OCI-LY7 (cell line): ENCODE data around the gene GET4. TPM values are rescaled to one million over a fixed set of nuclear protein-coding genes. Genes with fewer than 3 reads are reported as not detected.

Experiments used
- BruUV-seq: library from RNA; stranded (reverse); fragments of 400-500 nt; replicated peaks from 2 replicates; lab custom pipeline; 2021; lab: Mats Ljungman, UMichigan
- CTCF ChIA-PET: fragments of 300-600 bp; sonication (Branson Sonifier 250); formaldehyde crosslinking; loops from one replicate; lab custom pipeline; 2022; ENCODE audit warnings: antibody characterized with exemption; ENCODE audit not compliant: unreplicated experiment; lab: Charles Lee
- POLR2A ChIA-PET: fragments of 300-600 bp; sonication (Branson Sonifier 250); formaldehyde crosslinking; loops from one replicate; lab custom pipeline; 2022; ENCODE audit warnings: antibody characterized with exemption; lab: Charles Lee
- DNase-seq: peaks from one replicate; pipeline ENCODE4 v3.0.0-alpha.2; 2015; ENCODE audit warnings: low spot score
- H2AFZ ChIP-seq: fragments of 200-600 bp; sonication (generic), shearing (Covaris generic); 2 replicates; pipeline ENCODE4 v1.6.1; 2014; ENCODE audit warnings: mild to moderate bottlenecking, antibody characterized with exemption, low read length, moderate library complexity
- H3K27ac ChIP-seq: fragments of 200-600 bp; sonication (generic); 2 replicates; pipeline ENCODE4 v1.5.1; 2014; ENCODE audit warnings: mixed run types, low read depth, mild to moderate bottlenecking, moderate library complexity, low read length, inconsistent platforms; ENCODE audit not compliant: poor library complexity, severe bottlenecking
- H3K36me3 ChIP-seq: fragments of 200-600 bp; sonication (generic); 2 replicates; pipeline ENCODE4 v1.6.1; 2014; ENCODE audit warnings: mild to moderate bottlenecking, antibody characterized with exemption, low read length, moderate library complexity, mixed read lengths; ENCODE audit not compliant: insufficient read depth
- H3K4me1 ChIP-seq: fragments of 200-600 bp; sonication (generic); 2 replicates; pipeline ENCODE4 v1.5.1; 2014; ENCODE audit warnings: mild to moderate bottlenecking, low read length; ENCODE audit not compliant: insufficient read depth, poor library complexity, severe bottlenecking
- H3K4me2 ChIP-seq: fragments of 200-600 bp; sonication (generic); 2 replicates; pipeline ENCODE4 v1.6.1; 2014; ENCODE audit warnings: mild to moderate bottlenecking, low read length
- H3K4me3 ChIP-seq: fragments of 200-600 bp; sonication (generic); 2 replicates; pipeline ENCODE4 v1.5.1; 2014; ENCODE audit warnings: mild to moderate bottlenecking, low read depth, low read length; ENCODE audit not compliant: poor library complexity, severe bottlenecking
- H3K79me2 ChIP-seq: fragments of 200-600 bp; sonication (generic); 2 replicates; pipeline ENCODE4 v1.6.1; 2016; ENCODE audit warnings: low read depth, mild to moderate bottlenecking, low read length, moderate library complexity, mixed read lengths; ENCODE audit not compliant: insufficient read depth
- H3K9me2 ChIP-seq: fragments of 200-600 bp; sonication (generic); 2 replicates; pipeline ENCODE4 v1.6.1; 2016; ENCODE audit warnings: mild to moderate bottlenecking, low read length, mixed read lengths; ENCODE audit not compliant: insufficient read depth
- H3K9me3 ChIP-seq: fragments of 200-600 bp; sonication (generic); 2 replicates; pipeline ENCODE4 v1.6.1; 2014; ENCODE audit warnings: mild to moderate bottlenecking, mixed run types, low read length, mixed read lengths
- H4K20me1 ChIP-seq: fragments of 200-600 bp; sonication (generic); 2 replicates; pipeline ENCODE4 v1.6.1; 2014; ENCODE audit warnings: mild to moderate bottlenecking, antibody characterized with exemption, low read length, moderate library complexity, mixed read lengths; ENCODE audit not compliant: insufficient read depth
- CTCF ChIP-seq: fragments of 200-600 bp; sonication (generic); conservative IDR thresholded peaks from 2 replicates; pipeline ENCODE4 v1.5.1; 2014; ENCODE audit warnings: mild to moderate bottlenecking, antibody characterized with exemption, low read length, moderate library complexity, mixed read lengths
- EZH2phosphoT487 ChIP-seq: fragments of 200-600 bp; sonication (generic); IDR thresholded peaks from 2 replicates; pipeline ENCODE4 v1.6.1; 2018; ENCODE audit warnings: low read depth, borderline replicate concordance, mild to moderate bottlenecking, mixed run types, antibody characterized with exemption, low read length, moderate library complexity, mixed read lengths
- intact Hi-C: fragments of 100-400 bp; cut with micrococcal nuclease; formaldehyde crosslinking; loops from one replicate; pipeline ENCODE4 v1.10.0; 2022; ENCODE audit not compliant: unreplicated experiment
- total RNA-seq, 2 experiments: library from RNA; depleted of rRNA in 1 of 2; stranded (reverse); fragments of >200 nt in 1 of 2; shearing (Covaris generic) in 1 of 2; gene quantifications; 2 replicates each; pipeline ENCODE4 v1.2.3, GENCODE V29; 2014 to 2022

The GET4 gene
- total RNA-seq, 2 experiments from 2014 or later = 46.3 to 54.5 TPM

GRCh38 chr7:885261-885892, 9.0 kb downstream of the GET4 start:
- Histone ChIP-seq H3K4me3 (no peak overlapping the region), H4K20me1 (no peaks in the 10 kb centered on the region), H3K27ac (no peak overlapping the region), H3K36me3 (peaks cover 54% of the 10 kb centered on the region), H2AFZ (no peak overlapping the region), H3K4me1 (no peaks in the 10 kb centered on the region), H3K9me2 (no peaks in the 10 kb centered on the region), H3K4me2 (no peak overlapping the region), H3K9me3 (no peaks in the 10 kb centered on the region), H3K79me2 (peaks cover 52% of the 10 kb centered on the region)
- DNase-seq = no peak
- intact Hi-C loops = no loop called here
- ChIA-PET POLR2A (interaction anchor here (0.6 kb wide), 1 partner anchor 15 kb away, joined by 3 read pairs; no protein-coding TSS in a partner anchor), CTCF (no interaction called here)
- TF ChIP-seq EZH2phosphoT487 (no peak), CTCF (no peak)
- BruUV-seq = no TSS peak

- H3K9me2 ChIP-seq = no peaks in the 10 kb centered on the region
- H4K20me1 ChIP-seq = no peaks in the 10 kb centered on the region
- TF ChIP-seq CTCF = no peak
- TF ChIP-seq EZH2phosphoT487 = no peak
- no peak for DNase-seq
- H3K4me1 ChIP-seq = no peaks in the 10 kb centered on the region
- H3K9me3 ChIP-seq = no peaks in the 10 kb centered on the region
- no TSS peak for BruUV-seq
- POLR2A ChIA-PET = no interaction called here
- H3K27ac ChIP-seq = no peak overlapping the region
- CTCF ChIA-PET = no interaction called here
- no peak overlapping the region for H2AFZ ChIP-seq
- H3K4me3 ChIP-seq = no peak overlapping the region
- H3K4me2 ChIP-seq = no peak overlapping the region
- peaks cover 61% of the 10 kb centered on the region for H3K36me3 ChIP-seq
- peaks cover 45% of the 10 kb centered on the region for H3K79me2 ChIP-seq
- intact Hi-C loops = no loop called here
Observed at GRCh38 chr7:885893-886625, 9.7 kb downstream of the GET4 start.
